Activated CD8-positive, alpha-beta memory T cell treated with anti-CD3 and anti-CD28 coated beads, Interleukin-2, amount 50 U/mL, for 1 hour (primary cell): ENCODE results near the gene PTPMT1.
"Not testable (repeated sequence)": the region's sequence is repeated elsewhere in the genome, so short reads cannot be mapped to it uniquely, and the experiment has no call there.

ENCODE experiments used
- DNase-seq: peaks from one replicate; pipeline ENCODE4 v3.0.0-alpha.2; 2020; ENCODE audit errors: extremely low read depth

Gene PTPMT1, protein sequence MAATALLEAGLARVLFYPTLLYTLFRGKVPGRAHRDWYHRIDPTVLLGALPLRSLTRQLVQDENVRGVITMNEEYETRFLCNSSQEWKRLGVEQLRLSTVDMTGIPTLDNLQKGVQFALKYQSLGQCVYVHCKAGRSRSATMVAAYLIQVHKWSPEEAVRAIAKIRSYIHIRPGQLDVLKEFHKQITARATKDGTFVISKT

DNA sequence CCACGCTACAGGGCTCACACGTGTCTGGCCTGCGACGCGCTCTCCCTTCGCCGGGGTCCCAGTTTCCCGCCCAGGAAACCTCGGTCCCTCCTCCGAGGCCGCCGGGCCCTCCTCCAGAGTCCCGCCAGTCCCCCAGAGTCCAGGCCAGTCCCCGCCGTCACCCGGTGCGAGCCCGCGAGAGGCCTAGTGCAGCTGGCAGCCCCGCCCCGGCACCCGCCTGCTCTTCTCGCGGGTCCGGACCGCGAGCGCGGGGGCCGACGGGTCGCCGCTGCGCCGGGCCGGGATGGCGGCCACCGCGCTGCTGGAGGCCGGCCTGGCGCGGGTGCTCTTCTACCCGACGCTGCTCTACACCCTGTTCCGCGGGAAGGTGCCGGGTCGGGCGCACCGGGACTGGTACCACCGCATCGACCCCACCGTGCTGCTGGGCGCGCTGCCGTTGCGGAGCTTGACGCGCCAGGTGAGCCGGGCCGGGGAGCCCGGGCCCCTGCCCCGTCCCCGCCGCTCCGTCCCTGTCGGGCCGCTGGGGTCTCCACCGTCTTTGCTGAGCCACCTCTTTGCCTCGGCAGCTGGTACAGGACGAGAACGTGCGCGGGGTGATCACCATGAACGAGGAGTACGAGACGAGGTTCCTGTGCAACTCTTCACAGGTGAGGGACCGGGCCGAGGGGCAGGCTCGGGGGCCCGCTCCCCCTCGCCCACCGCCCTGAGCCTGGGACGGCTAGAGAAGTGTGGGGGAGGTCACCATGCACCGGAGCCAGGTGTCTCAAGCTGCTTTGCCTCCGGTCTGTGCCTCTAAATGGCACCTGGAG lies at the start of gene PTPMT1:
PTPMT1 (plus strand) TSS at position 260 of the 809 bp plus-strand sequence; CDS start at position 284, 24 bp downstream.
- DNase-seq: no peak

DNA sequence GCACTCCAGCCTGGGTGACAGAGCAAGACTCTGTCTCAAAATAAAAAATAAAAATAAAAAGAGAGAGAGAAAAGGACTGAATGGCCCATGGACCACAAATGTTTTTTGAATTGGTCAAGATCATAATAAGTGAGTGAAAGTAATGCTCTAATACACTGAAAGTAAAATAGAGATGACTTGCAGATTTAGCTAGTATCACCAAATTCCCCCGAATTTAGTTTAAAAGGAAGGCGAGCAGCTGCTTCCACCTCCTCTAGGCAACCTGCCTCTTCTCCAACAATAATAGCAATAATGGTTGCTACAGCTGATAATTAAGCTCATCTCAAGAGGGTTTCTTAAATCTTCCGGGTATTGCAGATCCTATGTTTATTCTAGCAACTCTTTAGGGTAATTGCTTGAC lies 49.2 kb upstream of the PTPMT1 start:
- no peak for DNase-seq

DNA sequence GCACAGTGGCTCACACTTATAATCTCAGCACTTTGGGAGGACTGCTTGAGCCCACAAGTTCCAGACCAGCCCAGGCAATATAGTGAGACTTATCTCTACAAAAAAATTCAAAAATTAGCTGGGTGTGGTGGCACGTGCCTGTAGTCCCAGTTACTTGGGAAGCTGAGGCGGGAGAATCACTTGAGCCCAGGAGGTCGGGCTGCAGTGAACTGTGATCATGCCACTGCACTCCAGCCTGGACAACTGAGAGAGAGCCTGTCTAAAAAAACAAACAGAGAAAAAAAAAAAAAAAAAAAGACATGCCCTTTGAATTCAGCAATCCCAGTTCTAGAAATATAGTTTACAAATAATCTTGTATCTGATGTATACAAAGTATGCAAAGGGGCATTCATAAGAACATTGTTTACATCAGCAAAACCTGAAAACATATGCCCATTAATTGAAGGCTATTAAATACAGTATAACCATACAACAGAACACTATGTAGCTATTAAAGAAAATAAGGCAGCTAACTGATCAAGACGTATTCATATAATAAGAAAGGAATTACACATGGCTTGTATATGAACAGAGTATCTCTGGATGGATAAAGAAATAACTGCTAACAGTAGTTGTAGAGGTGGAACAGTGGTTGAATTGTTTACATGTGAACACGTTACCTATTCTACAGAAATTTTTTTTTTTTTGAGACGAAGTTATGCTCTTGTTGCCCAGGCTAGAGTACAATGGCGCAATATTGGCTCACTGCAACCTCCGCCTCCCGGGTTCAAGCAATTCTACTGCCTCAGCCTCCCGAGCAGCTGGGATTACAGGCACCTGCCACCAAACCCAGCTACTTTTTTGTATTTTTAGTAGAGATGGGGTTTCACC lies 48.2 kb upstream of the PTPMT1 start:
- DNase-seq: no peak

DNA sequence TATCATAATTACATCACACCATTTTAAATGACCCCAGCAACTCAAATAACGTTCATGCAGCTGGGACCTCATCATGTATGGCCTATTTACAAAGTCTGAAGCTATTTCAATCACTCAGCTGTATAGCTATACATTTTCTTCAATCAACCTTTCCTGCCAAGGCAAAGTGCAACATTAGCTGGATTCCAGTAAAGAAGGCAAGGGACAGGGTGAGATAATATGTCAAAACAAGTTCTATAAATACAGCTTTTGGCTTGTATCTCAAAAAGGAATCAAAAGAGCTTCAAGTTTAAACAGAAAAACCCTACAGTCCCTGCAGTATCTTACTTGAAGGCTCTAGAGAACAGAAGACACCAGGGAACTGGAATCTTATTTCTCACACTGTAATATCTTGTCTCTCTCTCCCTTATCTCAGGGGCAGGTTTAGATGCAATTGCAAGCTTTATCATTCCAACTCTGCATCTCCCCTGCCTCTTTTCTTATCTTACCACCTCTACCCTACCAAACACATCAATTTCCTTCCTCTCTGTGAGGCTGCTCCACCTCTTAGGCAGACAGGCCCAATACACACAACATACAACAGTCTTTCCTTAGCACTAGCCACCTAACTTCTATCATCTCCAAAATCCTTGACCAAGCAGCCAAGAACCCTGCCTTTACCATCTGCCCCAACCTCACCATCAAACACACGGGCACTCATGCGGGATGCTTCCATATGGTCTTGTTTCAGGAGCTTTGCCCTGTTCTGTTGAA lies 47.0 kb upstream of the PTPMT1 start:
- DNase-seq: no peak

DNA sequence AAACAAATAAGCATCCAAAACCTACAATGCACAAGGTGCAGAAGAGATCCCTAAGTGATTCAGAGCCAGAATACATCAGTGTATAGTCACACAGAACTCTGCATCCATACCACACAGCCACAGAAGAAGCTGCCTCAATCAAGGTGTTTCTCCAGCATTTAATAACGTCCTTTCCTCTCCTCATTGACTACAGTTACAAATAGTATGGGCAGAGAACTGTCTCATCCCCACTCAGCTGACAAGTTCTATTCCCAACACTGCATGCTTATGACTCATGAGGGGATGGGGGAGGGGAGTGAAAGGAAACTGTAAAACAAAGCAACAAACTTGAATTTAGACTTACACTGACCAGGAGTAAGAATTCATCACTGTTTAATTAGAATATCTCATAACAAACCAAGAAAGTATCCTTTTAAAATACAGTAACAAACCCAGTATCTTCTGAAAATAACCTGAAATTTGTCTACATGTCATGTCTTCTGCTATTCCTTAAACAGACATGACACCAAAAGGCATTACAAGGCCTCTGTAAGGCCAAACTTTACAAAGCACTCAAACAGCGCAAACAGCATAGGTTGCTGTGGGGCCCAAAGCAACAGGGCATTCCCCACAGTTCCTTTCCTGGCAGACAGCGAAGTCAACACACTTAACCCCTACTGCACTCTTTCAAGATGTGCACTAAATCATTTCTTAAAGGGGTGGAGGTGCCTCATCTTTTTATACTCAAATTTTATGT lies 41.7 kb upstream of the PTPMT1 start:
- DNase-seq: no peak

DNA sequence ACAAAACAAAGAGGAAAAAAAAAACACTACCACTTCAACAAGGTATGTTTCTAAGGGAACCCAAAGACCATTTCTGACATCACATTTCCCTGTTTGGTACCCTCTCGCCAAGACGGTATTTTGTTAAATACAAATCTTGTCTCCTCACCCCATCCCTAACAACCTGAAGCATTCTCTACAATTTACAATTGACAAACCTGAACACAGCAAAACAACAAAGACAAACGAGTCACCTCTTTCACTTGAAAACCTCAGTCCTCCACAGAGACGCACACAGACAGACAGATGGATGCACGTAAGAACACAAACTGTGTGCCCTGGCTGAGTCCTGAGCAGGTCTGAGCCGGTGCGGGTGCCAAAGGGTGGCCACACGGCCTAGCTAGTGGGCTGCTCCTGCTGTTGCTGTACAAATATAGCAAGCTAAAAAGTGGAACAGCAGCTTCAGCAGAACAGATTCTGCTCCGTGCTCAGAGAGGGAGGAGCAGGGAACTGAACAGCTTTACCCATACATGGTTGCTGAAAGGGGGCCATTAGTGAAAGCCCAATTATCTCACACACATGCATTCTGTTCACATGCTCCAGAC lies 41.0 kb upstream of the PTPMT1 start:
- DNase-seq: no peak

DNA sequence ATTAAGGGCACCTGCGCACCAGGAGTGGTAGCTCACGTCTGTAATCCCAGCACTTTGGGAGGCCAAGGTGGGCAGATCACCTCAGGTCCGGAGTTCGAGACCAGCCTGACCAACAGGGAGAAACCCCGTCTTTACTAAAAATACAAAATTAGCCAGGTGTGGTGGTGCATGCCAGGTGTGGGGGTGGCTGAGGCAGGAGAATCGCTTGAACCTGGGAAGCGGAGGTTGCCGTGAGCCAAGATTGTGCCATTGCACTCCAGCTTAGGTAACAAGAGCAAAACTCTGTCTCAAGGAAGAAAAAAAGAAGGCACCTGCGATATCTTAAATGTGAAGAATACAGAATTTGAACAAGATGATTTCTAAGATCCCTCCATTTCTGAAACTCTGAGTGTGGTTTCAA lies 39.4 kb upstream of the PTPMT1 start:
- DNase-seq: not testable (repeated sequence)

DNA sequence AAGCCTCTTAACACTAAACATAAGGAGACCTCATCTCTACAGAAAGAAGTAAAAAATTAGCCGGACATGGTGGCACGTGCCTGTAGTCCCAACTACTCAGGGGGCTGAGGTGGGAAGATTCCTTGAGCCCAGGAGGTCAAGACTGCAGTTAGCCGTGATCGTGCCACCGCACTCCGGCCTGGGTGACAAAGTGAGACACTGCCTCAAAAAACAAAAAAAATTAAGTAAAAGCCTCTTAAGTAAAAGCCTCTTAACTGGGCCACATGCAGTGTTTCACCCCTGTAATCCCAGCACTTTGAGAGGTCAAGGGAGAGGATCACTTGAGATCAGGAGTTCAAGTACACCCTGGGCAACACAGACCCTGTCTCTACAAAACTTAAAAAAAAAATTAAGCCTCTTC lies 38.2 kb upstream of the PTPMT1 start:
- no peak for DNase-seq

DNA sequence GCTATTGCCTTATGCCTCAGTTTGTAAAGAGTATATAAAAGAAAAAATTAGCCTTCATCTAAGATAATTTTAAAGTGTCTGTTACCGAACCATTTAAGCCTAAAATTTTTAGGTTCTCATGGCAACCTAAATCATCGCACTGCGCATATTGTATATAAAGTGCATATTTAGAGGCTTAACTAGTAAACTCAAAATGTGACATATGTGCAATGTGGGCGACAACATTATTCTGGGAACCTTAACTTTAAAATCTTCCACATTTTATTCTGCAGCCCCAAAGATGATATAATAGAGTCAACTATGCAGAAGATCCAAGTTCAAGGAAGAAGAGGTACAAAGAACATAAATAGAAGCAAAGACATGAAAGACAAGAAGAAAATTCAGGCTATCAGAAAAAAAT lies 35.4 kb upstream of the PTPMT1 start:
- DNase-seq: no peak

DNA sequence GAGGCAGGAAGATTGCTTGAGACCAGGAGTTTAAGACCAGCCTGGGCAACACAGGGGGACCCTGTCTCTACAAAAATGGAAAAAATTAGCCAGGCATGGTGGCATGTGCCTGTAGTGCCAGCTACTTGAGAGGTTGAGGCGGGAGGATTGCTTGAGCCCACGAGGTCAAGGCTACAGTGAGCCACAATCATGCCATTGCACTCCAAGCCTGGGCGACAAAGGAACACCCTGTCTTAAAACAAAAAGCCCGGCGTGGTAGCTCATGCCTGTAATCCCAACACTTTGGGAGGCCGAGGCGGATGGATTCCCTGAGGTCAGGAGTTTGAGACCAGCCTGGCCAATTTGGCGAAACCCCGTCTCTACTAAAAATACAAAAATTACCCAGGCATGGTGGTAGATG lies 34.7 kb upstream of the PTPMT1 start:
- DNase-seq: not testable (repeated sequence)

DNA sequence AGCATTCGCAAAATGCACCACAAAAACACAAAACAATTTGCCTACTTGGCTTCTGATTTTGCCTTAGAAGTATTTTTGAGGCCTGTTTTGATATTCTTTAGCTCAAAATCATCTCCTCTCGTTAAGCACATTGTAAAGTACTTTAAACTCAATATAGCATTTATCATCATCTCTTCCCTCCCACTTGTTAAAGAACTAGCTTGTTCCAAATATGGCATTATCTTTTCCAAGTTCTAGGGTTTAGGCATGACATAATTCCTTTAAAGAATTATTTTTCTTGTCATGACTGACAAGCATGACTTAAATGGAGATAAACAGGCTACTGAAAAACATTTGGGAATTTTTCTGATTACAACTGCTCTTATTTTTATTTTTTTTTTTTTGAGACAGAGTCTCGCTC lies 33.7 kb upstream of the PTPMT1 start:
- no peak for DNase-seq

DNA sequence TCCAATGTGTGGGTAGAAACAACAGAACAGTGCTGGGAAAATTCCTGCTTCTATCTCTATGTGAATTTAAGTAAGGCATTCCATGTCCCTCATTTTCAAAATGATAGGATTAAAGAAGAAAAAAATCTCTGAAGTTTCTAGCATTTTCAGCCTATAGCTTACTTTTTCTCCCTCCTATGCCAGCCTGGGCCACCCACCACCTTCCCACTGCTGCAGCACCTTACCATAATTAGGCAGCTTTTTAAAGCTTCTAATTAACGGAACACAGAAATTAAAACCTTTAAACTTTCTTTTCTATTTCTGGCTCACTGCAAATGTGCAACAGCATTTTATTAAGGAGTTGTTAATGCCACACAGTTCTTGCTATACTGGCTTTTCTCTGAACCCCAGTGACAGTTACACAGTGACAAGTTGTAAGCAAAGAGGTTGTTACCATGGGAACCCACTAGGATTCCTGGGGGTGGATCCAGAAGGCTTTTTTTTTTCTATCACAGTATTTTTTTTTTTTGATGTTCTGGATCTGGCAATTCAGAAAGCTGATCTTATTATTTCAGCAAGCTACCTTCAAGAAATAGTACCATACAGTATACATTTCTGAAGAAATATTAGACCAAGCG lies 32.7 kb upstream of the PTPMT1 start:
- DNase-seq: no peak

DNA sequence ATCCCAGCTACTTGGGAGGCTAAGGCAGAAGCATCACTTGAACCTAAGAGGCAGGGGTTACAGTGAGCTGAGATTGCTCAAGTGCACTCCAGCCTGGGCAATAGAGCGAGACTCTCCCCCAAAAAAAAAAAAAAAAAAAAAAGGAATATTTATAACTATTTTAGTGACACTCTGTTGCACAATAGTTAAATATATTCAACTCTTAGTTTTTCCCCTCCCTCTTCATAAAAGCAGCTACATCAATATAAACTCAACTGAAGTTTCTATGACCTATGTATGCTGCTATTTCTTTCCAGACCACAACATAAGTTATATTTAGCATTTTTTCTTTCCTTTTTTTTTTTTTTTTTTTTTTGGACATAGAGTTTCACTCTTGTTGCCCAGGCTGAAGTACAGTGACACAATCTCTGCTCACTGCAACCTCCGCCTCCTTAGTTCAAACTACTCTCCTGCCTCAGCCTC lies 31.7 kb upstream of the PTPMT1 start:
- no peak for DNase-seq

DNA sequence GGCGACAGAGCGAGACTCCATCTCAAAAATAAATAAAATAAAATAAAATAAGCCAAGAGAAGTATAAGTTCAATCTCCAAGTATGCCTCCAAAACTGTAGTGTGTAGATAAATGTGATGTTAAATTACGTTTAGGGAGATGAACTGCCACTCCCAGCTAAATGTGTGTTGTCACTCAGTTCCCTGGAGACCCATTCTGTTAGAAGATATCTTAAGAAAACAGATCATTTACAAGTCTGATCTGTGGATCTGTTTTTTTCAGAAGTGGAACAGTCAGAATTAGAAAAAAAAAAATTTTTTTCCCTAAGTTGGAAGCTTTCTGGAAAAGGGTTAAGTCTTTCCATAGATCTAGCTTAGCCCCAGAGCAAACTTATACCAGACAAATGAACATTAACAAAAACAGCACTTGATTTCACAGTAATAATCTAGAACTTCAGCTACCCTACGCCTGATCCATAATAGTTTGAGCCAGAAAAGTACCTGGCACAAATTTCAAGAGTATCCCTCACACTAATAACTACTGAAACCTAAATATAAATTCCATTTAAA lies 30.6 kb upstream of the PTPMT1 start:
- DNase-seq: no peak

DNA sequence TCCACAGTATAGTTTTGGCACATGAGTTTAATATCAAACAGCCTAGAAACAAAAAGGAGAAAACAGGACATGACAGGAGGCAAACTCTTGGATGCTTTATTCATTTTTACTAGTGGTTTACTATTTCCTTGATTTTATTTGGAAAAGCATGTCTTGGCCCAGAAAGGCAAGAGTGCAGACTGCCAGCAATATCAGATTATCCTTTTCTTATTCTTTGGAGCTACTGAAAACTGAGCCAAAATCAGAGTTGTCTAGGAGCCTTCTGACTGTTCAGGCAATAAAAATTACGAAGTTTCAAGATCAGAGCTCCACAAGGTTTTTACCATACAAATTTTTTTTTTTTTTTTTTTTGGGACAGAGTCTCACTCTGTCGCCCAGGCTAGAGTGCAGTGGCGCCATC lies 28.5 kb upstream of the PTPMT1 start:
- DNase-seq: no peak

DNA sequence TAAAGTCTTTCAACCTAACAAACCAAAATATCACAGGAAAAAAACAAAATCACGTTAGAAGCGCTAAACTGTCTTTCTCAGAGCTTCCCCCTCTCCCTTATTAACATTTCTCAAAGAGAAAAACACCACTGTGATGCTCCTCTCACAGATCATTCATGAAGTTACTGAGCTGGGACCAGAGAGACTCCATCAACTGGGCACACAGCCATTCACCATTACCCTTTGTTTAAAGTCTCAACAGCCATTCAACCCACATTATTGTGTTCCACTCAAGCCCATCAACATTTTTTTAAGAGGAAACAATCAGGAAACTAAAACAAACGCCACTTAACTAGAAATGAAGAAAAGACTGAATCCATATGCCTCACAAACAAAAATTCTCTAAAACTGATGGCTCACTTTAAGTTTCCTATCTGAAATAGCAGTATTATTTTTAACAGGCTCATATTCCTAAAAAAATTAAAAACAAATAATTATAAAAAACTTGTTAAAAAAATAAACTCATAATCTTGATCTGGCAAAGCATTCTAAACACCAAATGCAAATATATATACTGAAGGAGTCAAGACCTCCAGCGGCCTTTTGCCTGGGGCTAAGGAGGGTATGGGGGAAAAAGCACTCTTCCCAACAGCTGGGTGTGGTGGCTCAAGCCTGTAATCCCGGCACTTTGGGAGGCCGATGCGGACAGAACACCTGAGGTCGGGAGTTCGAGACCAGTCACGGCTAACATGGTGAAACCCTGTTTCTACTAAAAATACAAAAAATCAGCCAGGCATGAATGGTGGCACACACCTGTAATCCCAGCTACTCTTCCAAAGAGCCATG lies 26.4 kb upstream of the PTPMT1 start:
- no peak for DNase-seq

DNA sequence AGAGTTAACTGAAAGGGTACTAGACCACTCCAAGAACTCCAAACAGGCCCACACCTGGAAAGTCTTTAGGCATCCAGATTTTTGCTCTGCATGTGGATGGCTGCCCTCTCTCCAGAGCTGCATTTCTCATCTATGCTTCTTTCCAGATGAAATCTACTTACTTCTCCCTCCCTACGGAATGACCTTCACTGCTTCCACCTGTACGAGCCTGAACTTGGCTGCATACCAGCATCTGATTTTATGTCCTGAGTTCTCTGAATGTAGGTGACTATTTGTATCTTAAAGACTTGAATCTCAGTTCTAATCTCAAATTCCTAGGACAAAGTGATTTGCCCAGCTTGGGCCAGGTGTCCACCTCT lies 25.7 kb upstream of the PTPMT1 start:
- DNase-seq: no peak

DNA sequence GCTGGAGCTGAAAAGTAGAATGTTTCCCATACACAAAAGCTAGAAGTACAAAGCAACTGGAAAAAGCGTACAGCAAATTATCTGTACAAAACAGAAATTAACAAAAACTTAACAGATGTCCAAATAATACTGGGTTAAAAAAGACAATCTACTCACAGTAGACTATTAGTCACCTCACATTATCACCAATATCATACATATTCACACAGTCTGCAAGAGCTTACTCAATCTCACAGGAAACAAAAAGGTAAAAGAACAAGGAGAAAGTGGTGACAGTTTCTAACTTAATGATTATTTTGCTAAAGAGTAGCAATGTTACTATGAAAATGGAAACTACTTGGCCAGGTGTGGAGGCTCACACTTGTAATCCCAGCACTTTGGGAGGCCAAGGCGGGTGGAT lies 24.3 kb upstream of the PTPMT1 start:
- no peak for DNase-seq

DNA sequence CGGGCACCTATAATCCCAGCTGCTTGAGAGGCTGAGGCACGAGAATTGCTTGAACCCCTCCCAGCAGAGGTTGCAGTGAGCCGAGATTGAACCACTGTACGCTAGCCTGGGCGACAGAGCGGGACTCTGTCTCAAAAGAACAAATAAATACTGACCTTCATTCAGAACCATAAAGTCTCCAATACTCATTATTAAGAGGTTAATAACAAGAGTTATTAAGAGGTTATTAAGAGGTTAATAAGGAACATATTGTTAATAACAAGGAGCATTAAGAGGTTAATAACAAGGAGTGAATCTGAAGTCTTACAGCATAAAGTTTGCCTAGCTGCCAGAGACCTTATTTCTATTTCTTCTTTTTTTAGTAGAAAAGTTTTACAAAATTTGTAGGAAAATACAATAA lies 20.1 kb upstream of the PTPMT1 start:
- no peak for DNase-seq
